ENCODE data around the gene MAP3K13.

DNA sequence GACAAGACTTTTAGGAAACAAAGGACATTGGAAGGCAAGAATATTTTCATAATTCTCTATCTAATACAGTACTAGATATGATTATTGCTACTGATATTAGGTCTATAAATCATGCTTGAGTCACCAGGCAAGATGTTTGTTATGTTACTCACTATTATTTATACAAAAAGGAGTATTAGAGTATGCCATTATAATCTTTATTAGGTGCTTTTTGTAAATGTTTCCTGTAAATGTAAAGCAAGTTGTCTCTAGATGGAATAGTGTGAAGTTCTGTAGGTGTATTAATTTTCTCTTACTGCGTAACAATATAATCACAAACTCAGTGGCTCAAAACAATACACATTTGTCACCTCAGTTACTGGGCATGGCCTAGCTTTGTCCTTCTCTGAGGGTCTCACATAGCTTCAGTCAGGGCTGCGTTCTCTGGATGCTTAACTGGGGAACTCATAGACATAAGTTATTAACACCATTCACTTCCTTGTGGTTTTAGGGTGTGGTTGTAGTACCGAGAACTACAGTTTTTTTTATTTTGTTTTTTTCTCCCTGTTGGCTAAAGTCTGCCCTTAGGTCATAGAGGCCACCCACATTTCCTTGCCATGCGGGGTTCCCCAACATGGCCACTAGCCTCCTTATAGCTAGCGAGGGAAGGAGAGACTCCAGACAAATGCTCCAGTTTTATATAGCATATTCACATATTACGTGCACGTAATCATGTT is 20.3 kb upstream of the MAP3K13 start:
- TF ChIP-seq, protein P1, sequence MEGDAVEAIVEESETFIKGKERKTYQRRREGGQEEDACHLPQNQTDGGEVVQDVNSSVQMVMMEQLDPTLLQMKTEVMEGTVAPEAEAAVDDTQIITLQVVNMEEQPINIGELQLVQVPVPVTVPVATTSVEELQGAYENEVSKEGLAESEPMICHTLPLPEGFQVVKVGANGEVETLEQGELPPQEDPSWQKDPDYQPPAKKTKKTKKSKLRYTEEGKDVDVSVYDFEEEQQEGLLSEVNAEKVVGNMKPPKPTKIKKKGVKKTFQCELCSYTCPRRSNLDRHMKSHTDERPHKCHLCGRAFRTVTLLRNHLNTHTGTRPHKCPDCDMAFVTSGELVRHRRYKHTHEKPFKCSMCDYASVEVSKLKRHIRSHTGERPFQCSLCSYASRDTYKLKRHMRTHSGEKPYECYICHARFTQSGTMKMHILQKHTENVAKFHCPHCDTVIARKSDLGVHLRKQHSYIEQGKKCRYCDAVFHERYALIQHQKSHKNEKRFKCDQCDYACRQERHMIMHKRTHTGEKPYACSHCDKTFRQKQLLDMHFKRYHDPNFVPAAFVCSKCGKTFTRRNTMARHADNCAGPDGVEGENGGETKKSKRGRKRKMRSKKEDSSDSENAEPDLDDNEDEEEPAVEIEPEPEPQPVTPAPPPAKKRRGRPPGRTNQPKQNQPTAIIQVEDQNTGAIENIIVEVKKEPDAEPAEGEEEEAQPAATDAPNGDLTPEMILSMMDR (IDR thresholded peaks at IDR 0.05) = no peak
- TF ChIP-seq ZFX (IDR thresholded peaks at IDR 0.05; ENCODE audit: borderline replicate concordance) = no peak

Data from 22Rv1 (cell line).